ENCODE measurements around the gene TCP1.
"Not testable (repeated sequence)": the region's sequence is repeated elsewhere in the genome, so short reads cannot be mapped to it uniquely, and the experiment has no call there.

The TCP1 gene

GRCh38 chr6:159816775-159817174 lies 27.4 kb upstream of the TCP1 start:
- not testable (repeated sequence) for DNase-seq

- peak; percentile 19 for DNase-seq
Measured at GRCh38 chr6:159815410-159815809, 26.0 kb upstream of the TCP1 start.

GRCh38 chr6:159813781-159814180 lies 24.4 kb upstream of the TCP1 start:
- DNase-seq: no peak

GRCh38 chr6:159809149-159809548 lies 19.7 kb upstream of the TCP1 start:
- DNase-seq: no peak

- DNase-seq: no peak
Measured at GRCh38 chr6:159808647-159809046, 19.2 kb upstream of the TCP1 start.

- no peak for DNase-seq
Measured at GRCh38 chr6:159807150-159807858, 17.9 kb upstream of the TCP1 start.

GRCh38 chr6:159806021-159806458 lies 16.6 kb upstream of the TCP1 start:
- no peak for DNase-seq

- DNase-seq: no peak
Measured at GRCh38 chr6:159805440-159806020, 16.1 kb upstream of the TCP1 start.

GRCh38 chr6:159804504-159804903 lies 15.1 kb upstream of the TCP1 start:
- no peak for DNase-seq

- DNase-seq: no peak
Measured at GRCh38 chr6:159801935-159802334, 12.5 kb upstream of the TCP1 start.

GRCh38 chr6:159800141-159800865 lies 10.9 kb upstream of the TCP1 start, which contains the start of gene PNLDC1:
Gene PNLDC1 (plus strand): TSS chr6:159800276. CDS start chr6:159800308, 32 bp downstream.
- no peak for DNase-seq

GRCh38 chr6:159797554-159797953 lies 8.2 kb upstream of the TCP1 start:
- DNase-seq: no peak

GRCh38 chr6:159794976-159795375 lies 5.6 kb upstream of the TCP1 start:
- not testable (repeated sequence) for DNase-seq

- no peak for DNase-seq
Measured at GRCh38 chr6:159790956-159791598, 1.7 kb upstream of the TCP1 start.

- peak; percentile 95 for DNase-seq
Measured at GRCh38 chr6:159790149-159790955, 950 bp upstream of the TCP1 start, which contains the start of gene MRPL18. Gene MRPL18 (plus strand): TSS chr6:159790467. CDS start chr6:159790588, 121 bp downstream.

- no peak for DNase-seq
Measured at GRCh38 chr6:159788753-159789376, 537 bp downstream of the TCP1 start.

GRCh38 chr6:159788276-159788675 lies 1.1 kb downstream of the TCP1 start:
- no peak for DNase-seq

GRCh38 chr6:159778542-159779103 lies 10.8 kb downstream of the TCP1 start:
- DNase-seq: no peak

- no peak for DNase-seq
Measured at GRCh38 chr6:159778131-159778530, 11.3 kb downstream of the TCP1 start.

GRCh38 chr6:159777240-159777904 lies 12.0 kb downstream of the TCP1 start:
- no peak for DNase-seq

GRCh38 chr6:159772196-159772595 lies 17.2 kb downstream of the TCP1 start:
- no peak for DNase-seq
